HEK293 (cell line): ENCODE data around the gene UNC5B.

ENCODE experiments used
- CTCF ChIA-PET: fragments of 350-600 bp; formaldehyde crosslinking; extraction: SDS; loops from one replicate; lab custom pipeline; 2021; ENCODE audit warnings: antibody characterized with exemption; lab: Yijun Ruan, JAX
- POLR2A ChIA-PET: fragments of 300-600 bp; formaldehyde crosslinking; extraction: SDS; loops from one replicate; lab custom pipeline; 2020; ENCODE audit warnings: antibody characterized with exemption, inconsistent platforms; lab: Yijun Ruan, JAX
- H3K27ac ChIP-seq: fragments of 200-500 bp; sonication (Bioruptor generic); 2 replicates; pipeline ENCODE4 v1.5.1; 2014; ENCODE audit warnings: low read depth, low read length, control low read depth, inconsistent platforms; ENCODE audit errors: extremely low read depth
- H3K36me3 ChIP-seq, 2 experiments: fragments of 200-500 bp in 1 of 2; sonication (Bioruptor generic) in 1 of 2; 1 replicate in 1 of 2; 2 replicates in 1 of 2; pipeline ENCODE4 v1.5.1; 2014 to 2017; ENCODE audit warnings: inconsistent platforms in 2 of 2, low read length in 2 of 2; ENCODE audit not compliant: control insufficient read depth in 2 of 2, insufficient read depth in 1 of 2
- H3K4me1 ChIP-seq: fragments of 200-500 bp; sonication (Bioruptor generic); 2 replicates; pipeline ENCODE4 v1.5.1; 2014; ENCODE audit warnings: mild to moderate bottlenecking, low read length, inconsistent platforms; ENCODE audit not compliant: control insufficient read depth, insufficient read depth
- H3K4me3 ChIP-seq: 2 replicates; pipeline ENCODE4 v1.5.1; 2011; ENCODE audit warnings: low read depth, mild to moderate bottlenecking, control low read depth, low read length, moderate library complexity
- H3K9me3 ChIP-seq: fragments of 200-500 bp; sonication (Bioruptor generic); 2 replicates; pipeline ENCODE4 v1.5.1; 2014; ENCODE audit warnings: low read depth, low read length, inconsistent platforms; ENCODE audit not compliant: control insufficient read depth, insufficient read depth
- GLIS1 ChIP-seq: fragments of 450-650 bp; formaldehyde crosslinking; IDR thresholded peaks from 2 replicates; pipeline ENCODE4 v1.5.1; 2016; ENCODE audit warnings: missing biosample characterization, missing genetic modification characterization
- GLIS2 ChIP-seq: fragments of 450-650 bp; formaldehyde crosslinking; IDR thresholded peaks from 2 replicates; pipeline ENCODE4 v1.5.1; 2016; ENCODE audit warnings: missing biosample characterization, missing genetic modification characterization
- INSM2 ChIP-seq: fragments of 450-650 bp; formaldehyde crosslinking; IDR thresholded peaks from 2 replicates; pipeline ENCODE4 v1.5.1; 2016; ENCODE audit warnings: missing biosample characterization, missing genetic modification characterization
- KLF16 ChIP-seq: fragments of 450-650 bp; formaldehyde crosslinking; IDR thresholded peaks from 2 replicates; pipeline ENCODE4 v1.5.1; 2017; ENCODE audit warnings: missing biosample characterization, missing genetic modification characterization
- OVOL3 ChIP-seq: fragments of 450-650 bp; formaldehyde crosslinking; IDR thresholded peaks from 2 replicates; pipeline ENCODE4 v1.5.1; 2016; ENCODE audit warnings: missing biosample characterization, missing genetic modification characterization
- SP3 ChIP-seq: fragments of 450-650 bp; formaldehyde crosslinking; IDR thresholded peaks from 2 replicates; pipeline ENCODE4 v1.5.1; 2016; ENCODE audit warnings: missing biosample characterization, missing genetic modification characterization
- ZBTB48 ChIP-seq: fragments of 450-650 bp; formaldehyde crosslinking; IDR thresholded peaks from 2 replicates; pipeline ENCODE4 v1.5.1; 2016; ENCODE audit warnings: missing biosample characterization, missing genetic modification characterization
- ZIC2 ChIP-seq: fragments of 450-650 bp; formaldehyde crosslinking; IDR thresholded peaks from 2 replicates; pipeline ENCODE4 v1.5.1; 2016; ENCODE audit warnings: missing biosample characterization, missing genetic modification characterization
- ZNF132 ChIP-seq: fragments of 450-650 bp; formaldehyde crosslinking; IDR thresholded peaks from 2 replicates; pipeline ENCODE4 v1.5.1; 2017; ENCODE audit warnings: missing biosample characterization, missing genetic modification characterization, borderline replicate concordance
- ZNF24 ChIP-seq: fragments of 450-650 bp; formaldehyde crosslinking; IDR thresholded peaks from 2 replicates; pipeline ENCODE4 v1.5.1; 2016; ENCODE audit warnings: missing biosample characterization, missing genetic modification characterization
- ZNF311 ChIP-seq: fragments of 450-650 bp; formaldehyde crosslinking; IDR thresholded peaks from 2 replicates; pipeline ENCODE4 v1.5.1; 2017; ENCODE audit warnings: missing biosample characterization, missing genetic modification characterization, borderline replicate concordance
- ZNF423 ChIP-seq: fragments of 450-650 bp; formaldehyde crosslinking; IDR thresholded peaks from 2 replicates; pipeline ENCODE4 v1.5.1; 2016; ENCODE audit warnings: missing biosample characterization, missing genetic modification characterization
- ZNF600 ChIP-seq: fragments of 450-650 bp; formaldehyde crosslinking; IDR thresholded peaks from 2 replicates; pipeline ENCODE4 v1.5.1; 2016; ENCODE audit warnings: missing biosample characterization, missing genetic modification characterization
- ZNF670 ChIP-seq: fragments of 450-650 bp; formaldehyde crosslinking; IDR thresholded peaks from 2 replicates; pipeline ENCODE4 v1.5.1; 2016; ENCODE audit warnings: missing biosample characterization, missing genetic modification characterization, low read depth
- ZNF76 ChIP-seq: fragments of 450-650 bp; formaldehyde crosslinking; IDR thresholded peaks from 2 replicates; pipeline ENCODE4; 2016; ENCODE audit warnings: low read depth, missing biosample characterization, missing genetic modification characterization, borderline replicate concordance
- ZNF785 ChIP-seq: fragments of 450-650 bp; formaldehyde crosslinking; IDR thresholded peaks from 2 replicates; pipeline ENCODE4 v1.5.1; 2016; ENCODE audit warnings: missing biosample characterization, missing genetic modification characterization
- TF ChIP-seq, protein P1 (sequence below): fragments of 450-650 bp; formaldehyde crosslinking; IDR thresholded peaks from 2 replicates; pipeline ENCODE4 v1.5.1; 2016; ENCODE audit warnings: missing biosample characterization, missing genetic modification characterization
- TF ChIP-seq, protein P2 (sequence below): fragments of 450-650 bp; formaldehyde crosslinking; IDR thresholded peaks from 2 replicates; pipeline ENCODE4 v1.5.1; 2016; ENCODE audit warnings: missing biosample characterization, missing genetic modification characterization
- TF ChIP-seq, protein P3 (sequence below): fragments of 450-650 bp; formaldehyde crosslinking; IDR thresholded peaks from 2 replicates; pipeline ENCODE4 v1.5.1; 2016; ENCODE audit warnings: missing biosample characterization, missing genetic modification characterization

Gene UNC5B

DNA sequence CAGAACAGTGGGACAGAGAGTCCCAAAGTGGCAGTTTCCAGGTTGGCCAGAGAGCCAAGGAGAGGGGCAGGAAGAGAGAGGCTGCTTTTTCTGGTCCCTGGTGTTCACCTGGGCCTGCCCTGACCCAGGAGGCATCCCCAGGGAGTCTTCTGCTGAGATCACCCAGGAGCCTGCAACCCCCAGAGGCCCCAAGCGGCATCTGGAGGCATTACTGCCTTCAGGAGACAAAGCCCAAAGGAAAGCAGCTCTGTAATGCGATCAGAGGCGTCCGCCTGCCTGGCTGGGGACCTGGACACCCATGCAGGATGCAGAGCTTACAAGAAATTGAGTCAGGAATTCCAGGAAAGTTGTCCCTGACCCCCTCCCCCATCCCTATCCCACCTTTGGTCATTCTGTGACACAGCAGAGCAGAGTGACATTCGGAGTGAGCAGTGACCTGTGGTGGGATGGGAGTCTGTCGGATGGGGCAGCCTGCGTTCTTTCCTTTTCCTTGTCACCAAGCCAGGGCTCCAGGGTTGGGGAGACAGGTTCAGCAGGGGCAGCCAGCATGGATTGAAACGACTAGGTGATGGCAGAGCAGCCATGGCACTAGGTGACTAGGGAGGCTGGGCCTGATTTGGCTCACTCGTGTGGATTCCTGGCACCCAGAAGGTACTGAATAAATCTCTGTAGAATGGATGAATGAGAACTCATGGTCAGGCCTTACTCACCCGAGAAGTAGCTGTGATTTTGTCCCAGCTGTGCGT is 10.4 kb downstream of the UNC5B start:
- Histone ChIP-seq H3K9me3 (no peaks in the 10 kb centered on the region), H3K36me3 (peaks cover 0 to 21% of the 10 kb centered on the region in 2 experiments; a peak in 1 of 3 replicates), H3K4me3 (no peak overlapping the region), H3K4me1 (no peaks in the 10 kb centered on the region; the same call in 1 of the 2 replicates), H3K27ac (no peak overlapping the region)
- TF ChIP-seq GLIS2 (tag by site-specific recombination) (0 out of 2 replicates have a peak, but pooled peaks have one; percentile 28), ZBTB48 (tag by site-specific recombination) (0 out of 2 replicates have a peak, but pooled peaks have one; percentile 14), ZNF600 (tag by site-specific recombination) (peak; percentile 51; the same call in 1 of the 2 replicates), GLIS1 (tag by site-specific recombination) (peak; percentile 88), ZIC2 (peak; percentile 59), ZNF670 (tag by site-specific recombination) (no peak), SP3 (tag by site-specific recombination) (no peak), ZNF311 (tag by site-specific recombination) (no peak), ZNF423 (tag by site-specific recombination) (peak; percentile 45; the same call in 1 of the 2 replicates)
- TF ChIP-seq, all 188 proteins: peak for 6
- ChIA-PET CTCF (no interaction called here), POLR2A (interaction anchor here (1.1 kb wide), 1 partner anchor 11 kb away, joined by 3 read pairs; no protein-coding TSS in a partner anchor)

- H3K9me3 ChIP-seq: no peaks in the 10 kb centered on the region
- no peak for TF ChIP-seq ZNF670 (tag by site-specific recombination)
- TF ChIP-seq GLIS1 (tag by site-specific recombination): peak; percentile 37
- TF ChIP-seq, all 188 proteins: peak for 1
- no peak overlapping the region for H3K4me3 ChIP-seq
- POLR2A ChIA-PET: no interaction called here
- CTCF ChIA-PET: interaction anchor here (0.8 kb wide), 2 partner anchors 45 to 1324 kb away, joined by 3 read pairs; no protein-coding TSS in a partner anchor
- H3K36me3 ChIP-seq: peaks cover 0 to 21% of the 10 kb centered on the region in 2 experiments; a peak in 1 of 3 replicates
- no peak overlapping the region for H3K27ac ChIP-seq
- H3K4me1 ChIP-seq: no peaks in the 10 kb centered on the region; the same call in 1 of the 2 replicates
Measured at GRCh38 chr10:71223347-71224058, 11.1 kb downstream of the UNC5B start.

DNA sequence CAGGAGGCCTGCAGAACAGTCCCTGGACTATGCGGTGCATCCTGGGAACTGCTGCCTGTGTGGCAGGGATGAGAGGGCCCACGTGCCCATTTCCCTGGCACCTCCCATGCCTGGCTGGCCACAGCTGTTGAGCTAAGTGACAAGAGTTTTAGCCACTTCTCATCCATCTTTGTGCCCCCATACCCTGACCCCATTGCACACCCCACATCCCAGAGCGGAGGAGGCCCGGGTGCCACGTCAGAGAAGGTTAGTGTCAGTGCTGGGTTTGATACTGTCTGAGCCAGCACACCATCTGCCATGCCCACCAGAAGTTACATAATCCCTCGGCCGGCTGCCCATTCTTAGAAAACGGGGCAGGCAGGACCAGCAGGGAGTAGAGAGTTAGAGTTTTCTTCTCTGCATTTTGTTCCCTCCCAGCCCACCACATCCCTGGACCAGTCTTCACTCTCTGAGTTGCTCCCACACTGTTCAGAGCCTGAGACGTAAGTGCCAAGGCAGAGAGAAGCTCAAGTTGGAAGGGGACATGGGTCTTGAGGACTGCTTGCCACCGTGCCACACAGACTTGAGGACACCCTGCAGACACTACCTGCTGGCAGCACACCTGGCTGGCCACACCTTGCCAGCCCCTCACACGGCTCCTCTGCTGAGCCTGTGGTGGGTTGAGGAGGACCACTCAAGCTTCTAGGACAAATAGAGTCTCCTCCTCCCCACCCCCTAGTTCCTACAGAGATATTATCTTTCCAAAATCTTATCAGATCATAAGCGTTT is 13.1 kb downstream of the UNC5B start:
- Histone ChIP-seq H3K9me3 (no peaks in the 10 kb centered on the region), H3K36me3 (peaks cover 0 to 17% of the 10 kb centered on the region in 2 experiments; a peak in 1 of 3 replicates), H3K27ac (no peak overlapping the region), H3K4me1 (no peaks in the 10 kb centered on the region; the same call in 1 of the 2 replicates), H3K4me3 (no peak overlapping the region)
- POLR2A ChIA-PET: interaction anchor here (0.8 kb wide), 1 partner anchor 409 kb away, joined by 3 read pairs; no protein-coding TSS in a partner anchor
- no peak for TF ChIP-seq KLF16
- no peak for TF ChIP-seq ZNF132 (tag by site-specific recombination)
- TF ChIP-seq ZNF785 (tag by site-specific recombination): no peak
- no peak for TF ChIP-seq INSM2 (tag by site-specific recombination)
- TF ChIP-seq ZNF76 (tag by site-specific recombination): no peak
- TF ChIP-seq ZNF24 (tag by site-specific recombination): no peak
- TF ChIP-seq, protein P1, sequence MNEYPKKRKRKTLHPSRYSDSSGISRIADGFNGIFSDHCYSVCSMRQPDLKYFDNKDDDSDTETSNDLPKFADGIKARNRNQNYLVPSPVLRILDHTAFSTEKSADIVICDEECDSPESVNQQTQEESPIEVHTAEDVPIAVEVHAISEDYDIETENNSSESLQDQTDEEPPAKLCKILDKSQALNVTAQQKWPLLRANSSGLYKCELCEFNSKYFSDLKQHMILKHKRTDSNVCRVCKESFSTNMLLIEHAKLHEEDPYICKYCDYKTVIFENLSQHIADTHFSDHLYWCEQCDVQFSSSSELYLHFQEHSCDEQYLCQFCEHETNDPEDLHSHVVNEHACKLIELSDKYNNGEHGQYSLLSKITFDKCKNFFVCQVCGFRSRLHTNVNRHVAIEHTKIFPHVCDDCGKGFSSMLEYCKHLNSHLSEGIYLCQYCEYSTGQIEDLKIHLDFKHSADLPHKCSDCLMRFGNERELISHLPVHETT (tag by site-specific recombination): no peak
- TF ChIP-seq, protein P2, sequence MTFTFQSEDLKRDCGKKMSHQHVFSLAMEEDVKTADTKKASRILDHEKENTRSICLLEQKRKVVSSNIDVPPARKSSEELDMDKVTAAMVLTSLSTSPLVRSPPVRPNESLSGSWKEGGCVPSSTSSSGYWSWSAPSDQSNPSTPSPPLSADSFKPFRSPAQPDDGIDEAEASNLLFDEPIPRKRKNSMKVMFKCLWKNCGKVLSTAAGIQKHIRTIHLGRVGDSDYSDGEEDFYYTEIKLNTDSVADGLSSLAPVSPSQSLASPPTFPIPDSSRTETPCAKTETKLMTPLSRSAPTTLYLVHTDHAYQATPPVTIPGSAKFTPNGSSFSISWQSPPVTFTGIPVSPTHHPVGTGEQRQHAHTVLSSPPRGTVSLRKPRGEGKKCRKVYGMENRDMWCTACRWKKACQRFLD (tag by site-specific recombination): no peak
- no peak for TF ChIP-seq OVOL3 (tag by site-specific recombination)
- no peak for TF ChIP-seq GLIS1 (tag by site-specific recombination)
- TF ChIP-seq, protein P3, sequence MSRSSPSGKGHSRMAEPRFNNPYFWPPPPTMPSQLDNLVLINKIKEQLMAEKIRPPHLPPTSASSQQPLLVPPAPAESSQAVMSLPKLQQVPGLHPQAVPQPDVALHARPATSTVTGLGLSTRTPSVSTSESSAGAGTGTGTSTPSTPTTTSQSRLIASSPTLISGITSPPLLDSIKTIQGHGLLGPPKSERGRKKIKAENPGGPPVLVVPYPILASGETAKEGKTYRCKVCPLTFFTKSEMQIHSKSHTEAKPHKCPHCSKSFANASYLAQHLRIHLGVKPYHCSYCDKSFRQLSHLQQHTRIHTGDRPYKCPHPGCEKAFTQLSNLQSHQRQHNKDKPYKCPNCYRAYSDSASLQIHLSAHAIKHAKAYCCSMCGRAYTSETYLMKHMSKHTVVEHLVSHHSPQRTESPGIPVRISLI (tag by site-specific recombination): no peak
- CTCF ChIA-PET: no interaction called here
